Glomerular visceral epithelial cell (primary cell): ENCODE data around the gene SHROOM2.

Experiments
- DNase-seq: peaks from one replicate; pipeline ENCODE4 v3.0.0-alpha.2; 2016; ENCODE audit errors: extremely low spot score

Gene SHROOM2

GRCh38 chrX:9940421-9940820 is 154.2 kb downstream of the SHROOM2 start:
- DNase-seq = peak; percentile 90

- peak; percentile 18 for DNase-seq
These were observed 155.9 kb downstream of the SHROOM2 start for GRCh38 chrX:9942086-9942485.

DNA sequence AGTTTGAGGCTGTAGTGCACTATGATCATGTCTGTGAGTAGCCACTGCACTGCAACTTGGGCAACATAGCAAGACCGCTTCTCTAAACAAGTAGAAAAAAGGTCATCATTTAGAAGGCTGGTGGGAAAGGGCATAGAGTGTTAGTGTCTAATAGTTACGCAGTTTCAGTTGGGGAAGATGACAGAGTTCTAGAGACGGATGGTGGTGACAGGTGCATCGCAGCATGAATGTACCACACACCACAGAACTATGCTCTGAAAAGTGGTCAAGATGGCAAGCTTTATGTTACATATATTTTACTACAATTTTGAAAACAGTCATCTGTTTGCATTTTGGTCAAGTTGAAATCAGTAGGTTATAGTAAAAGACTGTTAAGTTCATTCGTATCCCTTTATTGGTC is 157.2 kb downstream of the SHROOM2 start:
- DNase-seq = no peak

DNA sequence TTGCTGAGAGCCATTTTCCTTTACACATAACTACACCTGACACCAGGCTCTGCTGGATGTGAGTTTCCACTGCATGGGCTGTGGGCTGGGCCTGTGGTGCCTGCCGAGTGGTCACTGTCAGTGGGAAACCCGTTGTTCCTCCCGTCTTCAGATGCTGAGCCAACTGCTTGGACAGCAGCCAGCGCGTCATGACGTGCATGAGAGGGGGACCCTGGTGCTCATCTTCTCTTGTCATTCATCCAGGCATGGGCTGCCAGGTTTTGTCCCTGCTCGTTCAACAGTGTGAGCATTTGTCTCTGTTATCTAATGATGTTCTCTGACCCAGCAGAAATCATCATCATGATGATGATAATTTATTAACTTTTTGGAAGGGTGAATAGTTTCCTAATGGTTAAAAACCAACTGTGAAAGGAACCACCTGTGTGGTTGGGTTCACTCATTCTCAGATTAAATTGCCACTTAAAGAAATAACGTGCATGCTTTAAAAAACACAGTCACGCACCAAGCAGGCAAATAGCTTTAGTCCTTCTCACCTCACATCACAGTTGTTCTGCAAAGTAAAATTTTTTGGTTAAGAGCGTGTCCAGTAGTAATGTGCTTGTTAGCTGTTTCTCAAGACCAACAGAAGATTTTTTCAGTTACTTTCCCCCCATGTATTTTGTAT is 161.0 kb downstream of the SHROOM2 start:
- no peak for DNase-seq

GRCh38 chrX:9948406-9948805 is 162.2 kb downstream of the SHROOM2 start:
- no peak for DNase-seq

DNA sequence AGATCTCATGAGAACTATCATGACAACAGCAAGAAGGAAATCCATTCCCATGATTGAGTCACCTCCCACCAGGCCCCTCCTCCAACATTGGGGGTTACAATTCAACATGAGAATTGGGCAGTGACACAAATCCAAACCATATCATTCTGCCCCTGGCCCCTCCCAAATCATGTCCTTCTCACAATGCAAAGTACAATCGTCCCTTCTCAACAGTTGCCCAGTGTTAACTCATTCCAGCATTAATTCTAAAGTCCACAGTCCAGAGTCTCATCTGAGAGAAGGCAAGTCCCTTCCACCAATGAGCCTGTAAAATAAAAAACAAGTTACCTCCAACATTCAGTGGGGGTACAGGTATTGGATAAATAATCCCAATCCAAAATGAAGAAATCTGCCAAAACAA is 166.1 kb downstream of the SHROOM2 start:
- DNase-seq = no peak

DNA sequence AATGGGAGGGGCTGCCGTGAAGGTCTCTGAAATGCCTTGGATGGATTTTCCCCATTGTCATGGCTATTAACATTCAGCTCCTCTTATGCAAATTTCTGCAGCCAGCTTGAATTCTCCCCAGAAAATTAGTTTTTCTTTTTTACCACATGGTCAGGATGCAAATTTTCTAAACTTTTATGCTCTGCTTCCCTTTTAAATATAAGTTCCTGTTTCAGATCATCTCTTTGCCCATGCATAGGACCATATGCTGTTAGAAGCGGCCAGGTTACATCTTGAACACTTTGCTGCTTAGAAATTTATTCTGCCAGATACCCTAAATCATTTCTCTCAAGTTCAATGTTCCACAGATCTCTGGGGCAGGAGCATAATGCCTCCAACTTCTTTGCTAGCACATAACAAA is 167.2 kb downstream of the SHROOM2 start:
- no peak for DNase-seq

DNA sequence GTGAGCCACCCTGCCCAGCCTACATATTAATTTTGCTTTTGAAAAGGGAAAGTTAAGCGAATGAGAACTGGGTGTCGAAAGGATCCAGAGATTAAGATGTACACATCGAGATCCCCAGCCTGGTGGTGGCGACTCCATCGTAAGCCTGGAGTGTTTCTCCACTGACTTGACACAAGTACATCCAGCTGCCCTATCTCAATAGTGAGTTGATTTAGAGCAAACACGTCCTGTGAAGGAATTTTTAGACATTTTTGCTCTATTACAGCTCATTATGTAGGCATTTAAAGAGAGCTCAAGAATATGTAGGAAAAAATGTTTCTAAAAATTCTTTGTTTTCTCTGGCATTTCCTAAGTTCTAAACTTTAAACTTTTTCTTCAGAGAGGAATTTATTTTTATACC is 169.3 kb downstream of the SHROOM2 start:
- DNase-seq = no peak

- no peak for DNase-seq
These were observed 171.5 kb downstream of the SHROOM2 start for GRCh38 chrX:9957743-9958142.

- no peak for DNase-seq
These were observed 172.0 kb downstream of the SHROOM2 start for GRCh38 chrX:9958183-9958582.

DNA sequence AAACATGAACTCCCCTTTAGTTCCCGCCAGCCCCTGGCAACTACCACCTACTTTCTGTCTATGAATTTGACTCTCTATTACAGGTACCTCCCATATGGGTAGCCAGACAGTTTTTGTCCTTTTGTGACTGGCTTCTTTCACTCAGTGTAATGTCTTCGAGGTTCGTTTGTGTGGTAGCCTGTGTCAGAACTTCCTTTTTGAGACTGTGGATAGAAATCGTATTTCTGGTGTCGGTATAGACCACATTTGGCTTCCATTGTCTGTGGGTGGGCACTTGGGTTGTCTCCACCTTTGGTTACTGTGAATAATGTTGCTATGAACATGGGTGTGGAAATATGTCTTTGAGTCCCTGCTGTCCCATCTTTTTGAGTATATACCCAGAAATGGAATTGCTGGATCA is 175.5 kb downstream of the SHROOM2 start:
- DNase-seq = no peak

DNA sequence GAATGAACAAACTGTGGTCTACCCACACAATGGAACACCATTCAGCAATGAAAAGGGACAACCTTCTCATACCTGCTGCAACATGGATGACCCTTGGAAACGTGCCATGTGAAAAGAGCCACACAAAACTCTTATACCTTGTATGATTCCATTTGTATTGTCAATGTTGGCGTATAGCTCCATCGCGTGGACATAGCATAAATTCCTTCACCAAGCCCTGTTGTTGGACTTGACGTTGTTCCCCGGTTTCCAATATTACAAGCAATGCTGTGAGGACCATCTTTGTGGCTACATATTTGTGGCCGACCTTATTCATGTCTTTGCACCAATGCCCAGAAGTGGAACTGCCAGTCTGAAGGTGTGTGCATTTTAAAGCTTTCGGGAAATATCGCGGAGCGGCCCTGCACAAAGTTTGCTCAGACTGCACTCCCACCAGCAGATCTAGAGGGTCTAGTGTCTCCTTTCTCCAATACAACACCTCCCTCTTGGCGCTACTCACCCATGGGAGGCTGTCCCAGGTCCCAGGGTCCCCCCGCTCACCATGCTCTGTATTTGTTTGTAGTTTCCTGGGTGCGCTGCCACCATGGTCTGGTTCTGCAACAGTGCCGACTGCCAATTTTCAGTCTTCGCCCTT is 180.7 kb downstream of the SHROOM2 start, which contains the start of gene CLDN34:
CLDN34 (plus strand) TSS at position 584 of the 634 bp plus-strand sequence; CDS start at position 584, 0 bp downstream.
- DNase-seq = no peak

- DNase-seq = no peak
These were observed 191.4 kb downstream of the SHROOM2 start for GRCh38 chrX:9977635-9978034.

DNA sequence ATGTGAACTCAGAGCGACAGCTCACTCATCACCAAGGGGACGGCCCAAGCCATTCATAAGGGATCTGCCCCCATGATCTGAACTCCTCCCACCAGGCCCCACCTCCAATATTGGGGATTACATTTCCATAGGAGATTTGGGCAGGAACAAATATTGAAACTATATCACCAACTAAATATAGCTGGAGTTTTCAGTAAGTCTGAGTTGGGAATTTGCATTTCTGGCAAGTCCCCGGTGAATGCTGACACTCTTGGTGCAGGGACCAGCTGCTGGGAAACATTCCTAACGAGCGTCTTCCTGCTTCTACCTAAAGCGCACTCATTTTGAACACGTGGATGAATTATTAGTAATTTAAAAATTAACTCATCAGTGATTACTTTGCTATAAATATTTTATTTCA is 194.2 kb downstream of the SHROOM2 start:
- no peak for DNase-seq

DNA sequence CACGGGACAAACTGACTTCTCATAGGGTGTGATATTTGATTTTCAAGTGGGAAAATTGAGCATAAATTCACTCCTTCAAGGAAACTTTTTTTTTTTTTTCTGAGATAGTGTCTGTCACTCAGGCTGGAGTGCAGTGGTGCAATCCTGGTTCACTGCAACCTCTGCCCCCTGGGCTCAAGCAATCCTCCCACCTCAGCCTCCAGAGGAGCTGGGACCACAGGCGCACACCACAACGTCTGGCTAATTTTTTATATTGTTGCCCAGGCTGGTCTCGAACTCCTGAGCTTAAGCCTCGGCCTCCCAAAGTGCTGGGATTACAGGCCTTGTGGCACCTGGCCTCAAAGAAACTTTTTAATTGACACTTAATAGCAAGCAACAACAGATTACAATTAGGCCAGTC is 194.7 kb downstream of the SHROOM2 start:
- no peak for DNase-seq

DNA sequence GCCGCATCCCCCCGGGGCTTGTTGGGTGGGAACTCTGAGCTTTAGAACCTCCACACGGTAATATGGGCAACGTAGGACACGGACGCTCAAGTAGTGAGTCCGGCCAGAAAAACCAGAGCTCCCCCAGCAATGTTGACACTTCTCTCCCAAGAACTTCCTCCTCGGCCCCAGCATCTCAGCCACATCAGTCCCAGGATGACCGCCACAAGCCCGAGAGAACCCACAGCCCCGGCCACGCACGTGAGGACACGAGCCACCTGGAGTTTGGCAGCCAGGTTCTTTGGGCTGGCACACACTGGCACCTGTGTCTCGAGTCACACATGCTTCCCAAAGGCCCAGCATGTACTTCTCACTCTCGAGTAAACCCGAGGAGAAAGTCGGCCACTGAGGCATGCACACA is 197.2 kb downstream of the SHROOM2 start:
- DNase-seq = no peak

GRCh38 chrX:9983846-9984245 is 197.6 kb downstream of the SHROOM2 start:
- no peak for DNase-seq

DNA sequence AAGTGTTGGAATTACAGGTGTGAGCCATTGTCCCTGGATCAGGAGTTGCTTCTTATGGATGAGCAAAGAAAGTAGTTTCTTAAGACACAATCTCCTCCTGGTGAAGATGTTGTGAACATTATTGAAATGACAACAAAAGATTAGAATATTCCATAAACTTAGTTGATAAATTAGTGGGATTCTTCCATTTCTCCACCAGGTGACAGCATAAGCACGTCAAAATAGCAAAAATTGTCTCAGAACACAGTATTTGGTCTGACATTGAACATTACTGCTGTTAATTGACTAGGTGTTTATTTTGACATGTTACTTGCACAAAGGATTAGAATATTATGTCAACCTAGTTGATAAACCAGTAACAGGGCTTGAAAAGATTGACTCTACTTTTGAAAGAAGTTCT is 202.5 kb downstream of the SHROOM2 start:
- peak; percentile 8 for DNase-seq

- no peak for DNase-seq
These were observed 205.8 kb downstream of the SHROOM2 start for GRCh38 chrX:9992061-9992460.

- DNase-seq = no peak
These were observed 206.5 kb downstream of the SHROOM2 start for GRCh38 chrX:9992724-9993123.

GRCh38 chrX:9995855-9996339 is 209.7 kb downstream of the SHROOM2 start:
- DNase-seq = peak; percentile 65

DNA sequence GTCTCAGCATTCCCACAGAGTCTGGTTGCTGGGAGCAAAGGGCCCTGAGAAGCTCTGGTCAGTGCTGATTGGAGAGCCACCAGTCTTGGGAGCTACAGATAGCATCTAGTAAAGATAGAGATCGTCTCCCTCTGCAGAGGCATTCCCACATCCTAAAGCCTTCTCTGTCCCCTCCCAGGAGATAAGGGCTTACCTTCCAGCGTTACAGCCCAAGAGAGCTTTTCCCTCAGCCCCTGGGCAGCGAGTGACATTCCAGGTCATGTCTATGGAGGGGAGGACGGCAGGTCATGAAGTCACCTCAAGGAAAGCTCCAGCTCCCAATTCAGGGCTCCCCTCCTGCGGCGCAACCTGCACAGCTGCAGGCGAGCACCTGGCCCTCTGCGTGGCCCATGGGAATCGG is 210.8 kb downstream of the SHROOM2 start:
- DNase-seq = no peak

DNA sequence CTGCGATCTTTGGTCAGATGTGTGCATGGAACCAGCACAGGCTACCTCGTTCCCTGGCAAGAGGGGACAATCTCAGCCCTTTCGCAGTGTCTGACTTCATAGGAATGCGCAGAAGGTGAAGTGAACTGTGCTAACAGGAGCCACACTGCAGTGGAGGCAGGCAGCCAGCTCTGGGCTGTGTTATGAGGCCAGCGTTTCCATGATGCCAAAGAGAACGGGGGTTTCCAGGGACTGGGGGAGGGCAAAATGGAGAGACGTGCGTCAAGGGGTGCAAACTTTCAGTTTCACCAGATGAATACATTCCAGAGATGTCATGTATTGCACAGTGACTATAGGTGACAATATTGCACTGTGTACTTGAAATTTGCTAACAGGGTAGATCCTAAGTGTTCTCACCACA is 211.3 kb downstream of the SHROOM2 start:
- no peak for DNase-seq
